Astrocyte (in vitro differentiated cells and primary cell): Measurements from ENCODE around the gene SCGB3A2.
"Not testable (repeated sequence)": the region's sequence is repeated elsewhere in the genome, so short reads cannot be mapped to it uniquely, and the experiment has no call there.

Source experiments
- CTCF ChIP-seq: IDR thresholded peaks from 2 replicates; pipeline ENCODE4 v1.5.1; 2011; ENCODE audit warnings: low read depth, mild to moderate bottlenecking, inconsistent platforms, low read length, moderate library complexity; ENCODE audit not compliant: insufficient read depth
- EZH2 ChIP-seq: IDR thresholded peaks from 2 replicates; pipeline ENCODE4 v1.6.1; 2012; ENCODE audit warnings: mild to moderate bottlenecking, low read length, inconsistent platforms; ENCODE audit not compliant: insufficient read depth

- TF ChIP-seq CTCF, EZH2: not testable (repeated sequence)
Measured at GRCh38 chr5:147874118-147874875, 4.2 kb upstream of the SCGB3A2 start.
